BJ (cell line): ENCODE measurements around the gene SYT1. TPM values are rescaled to one million over a fixed set of nuclear protein-coding genes. Genes with fewer than 3 reads are reported as not detected.

Experiments used
- CTCF ChIA-PET: fragments of 350-600 bp; formaldehyde crosslinking; extraction: SDS; loops from one replicate; lab custom pipeline; 2021; ENCODE audit warnings: antibody characterized with exemption, inconsistent platforms; lab: Yijun Ruan, JAX
- POLR2A ChIA-PET: fragments of 300-600 bp; sonication (Branson Sonifier 250); formaldehyde crosslinking; extraction: SDS; loops from one replicate; lab custom pipeline; 2021; ENCODE audit warnings: antibody characterized with exemption; lab: Charles Lee
- DNase-seq: peaks from one replicate; pipeline ENCODE4 v3.0.0-alpha.2; 2011; ENCODE audit warnings: low read depth
- H3K27me3 ChIP-seq: 2 replicates; pipeline ENCODE4 v1.6.0; 2011; ENCODE audit warnings: low read length; ENCODE audit not compliant: control insufficient read depth, insufficient read depth
- H3K36me3 ChIP-seq: 2 replicates; pipeline ENCODE4 v1.5.1; 2011; ENCODE audit warnings: low read length; ENCODE audit not compliant: control insufficient read depth, insufficient read depth
- H3K4me3 ChIP-seq: 2 replicates; pipeline ENCODE4 v1.5.1; 2011; ENCODE audit warnings: low read depth, mild to moderate bottlenecking, control low read depth, low read length
- polyA plus RNA-seq: library from polyadenylated mRNA; depleted of rRNA; stranded (reverse); fragments of >200 nt; gene quantifications from 2 replicates; pipeline ENCODE4 v1.2.3, GENCODE V29; 2011
- TF ChIP-seq, protein P1 (sequence below): IDR thresholded peaks from 2 replicates; pipeline ENCODE4 v1.5.1; 2011; ENCODE audit warnings: low read depth, mild to moderate bottlenecking, control low read depth, inconsistent platforms, low read length, moderate library complexity; ENCODE audit not compliant: insufficient read depth

SYT1 gene
- polyA plus RNA-seq, 1 experiment, result 0.70 TPM

DNA sequence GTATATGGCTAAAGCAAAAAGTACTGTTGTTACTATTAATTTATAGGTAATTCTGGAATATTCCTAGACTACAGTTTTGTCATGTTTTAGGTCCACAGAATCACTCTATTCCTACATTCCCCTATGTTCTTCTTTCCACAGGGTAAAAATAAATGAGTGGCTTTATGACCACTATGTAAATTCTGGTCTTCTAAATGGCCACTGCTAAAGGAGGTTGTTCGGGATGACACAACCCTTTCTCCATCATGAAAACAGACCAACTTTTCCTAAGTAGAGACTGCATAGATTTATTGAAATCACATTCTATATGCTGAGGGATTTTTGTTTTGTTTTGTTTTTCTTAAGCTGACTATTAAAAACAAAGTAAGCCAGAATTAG lies 88.0 kb downstream of the SYT1 start:
- no peaks in the 10 kb centered on the region for H3K36me3 ChIP-seq
- no peaks in the 10 kb centered on the region for H3K27me3 ChIP-seq
- ChIA-PET CTCF (no interaction called here), POLR2A (no interaction called here)
- no peak for DNase-seq
- TF ChIP-seq, protein P1, sequence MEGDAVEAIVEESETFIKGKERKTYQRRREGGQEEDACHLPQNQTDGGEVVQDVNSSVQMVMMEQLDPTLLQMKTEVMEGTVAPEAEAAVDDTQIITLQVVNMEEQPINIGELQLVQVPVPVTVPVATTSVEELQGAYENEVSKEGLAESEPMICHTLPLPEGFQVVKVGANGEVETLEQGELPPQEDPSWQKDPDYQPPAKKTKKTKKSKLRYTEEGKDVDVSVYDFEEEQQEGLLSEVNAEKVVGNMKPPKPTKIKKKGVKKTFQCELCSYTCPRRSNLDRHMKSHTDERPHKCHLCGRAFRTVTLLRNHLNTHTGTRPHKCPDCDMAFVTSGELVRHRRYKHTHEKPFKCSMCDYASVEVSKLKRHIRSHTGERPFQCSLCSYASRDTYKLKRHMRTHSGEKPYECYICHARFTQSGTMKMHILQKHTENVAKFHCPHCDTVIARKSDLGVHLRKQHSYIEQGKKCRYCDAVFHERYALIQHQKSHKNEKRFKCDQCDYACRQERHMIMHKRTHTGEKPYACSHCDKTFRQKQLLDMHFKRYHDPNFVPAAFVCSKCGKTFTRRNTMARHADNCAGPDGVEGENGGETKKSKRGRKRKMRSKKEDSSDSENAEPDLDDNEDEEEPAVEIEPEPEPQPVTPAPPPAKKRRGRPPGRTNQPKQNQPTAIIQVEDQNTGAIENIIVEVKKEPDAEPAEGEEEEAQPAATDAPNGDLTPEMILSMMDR, result no peak
- no peak overlapping the region for H3K4me3 ChIP-seq

GRCh38 chr12:78958941-78959340 lies 94.4 kb downstream of the SYT1 start:
- no peak for DNase-seq
- no peaks in the 10 kb centered on the region for H3K27me3 ChIP-seq
- POLR2A ChIA-PET, result no interaction called here
- H3K4me3 ChIP-seq, result no peak overlapping the region
- no peaks in the 10 kb centered on the region for H3K36me3 ChIP-seq
- TF ChIP-seq, protein P1, result no peak
- CTCF ChIA-PET, result interaction anchor here (0.7 to 1.1 kb wide), 3 partner anchors 12 to 28 kb away, joined by 3 to 4 read pairs (median 3); no protein-coding TSS in a partner anchor

- Histone ChIP-seq H3K4me3 (no peak overlapping the region), H3K27me3 (no peaks in the 10 kb centered on the region), H3K36me3 (no peaks in the 10 kb centered on the region)
- ChIA-PET POLR2A (no interaction called here), CTCF (interaction anchor here (0.7 to 1.1 kb wide), 3 partner anchors 12 to 28 kb away, joined by 3 to 4 read pairs (median 3); no protein-coding TSS in a partner anchor)
- TF ChIP-seq, protein P1, result 0 out of 2 replicates have a peak, but pooled peaks have one; percentile 12
- DNase-seq, result no peak
Measured at GRCh38 chr12:78959556-78959955, 95.0 kb downstream of the SYT1 start.

DNA sequence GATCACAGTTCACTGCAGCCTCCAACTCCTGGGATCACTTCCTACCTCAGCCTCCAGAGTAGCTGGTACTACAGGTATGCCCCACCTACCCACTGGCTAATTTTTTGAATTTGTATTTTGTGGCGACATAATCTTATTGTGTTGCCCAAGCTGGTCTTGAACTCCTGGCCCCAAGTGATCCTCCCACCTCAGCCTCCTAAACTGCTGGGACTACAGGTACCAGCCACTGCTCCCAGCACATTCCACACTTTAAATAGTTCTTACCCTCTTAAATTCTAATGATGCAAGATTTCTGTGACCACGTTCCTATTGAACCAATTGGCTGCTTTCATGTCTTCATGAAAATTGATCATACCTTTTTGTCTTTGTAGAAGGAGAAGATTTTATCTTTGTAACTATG lies 96.6 kb downstream of the SYT1 start:
- H3K4me3 ChIP-seq, result no peak overlapping the region
- CTCF ChIA-PET, result no interaction called here
- POLR2A ChIA-PET, result no interaction called here
- H3K27me3 ChIP-seq, result no peaks in the 10 kb centered on the region
- no peak for DNase-seq
- TF ChIP-seq, protein P1, result no peak
- no peaks in the 10 kb centered on the region for H3K36me3 ChIP-seq

GRCh38 chr12:78963439-78964227 lies 99.1 kb downstream of the SYT1 start:
- H3K27me3 ChIP-seq, result no peaks in the 10 kb centered on the region
- CTCF ChIA-PET, result no interaction called here
- no peak for DNase-seq
- no peak overlapping the region for H3K4me3 ChIP-seq
- TF ChIP-seq, protein P1, result no peak
- H3K36me3 ChIP-seq, result no peaks in the 10 kb centered on the region
- POLR2A ChIA-PET, result no interaction called here
